ENCODE data around the gene ABCB7. TPM values are rescaled to one million over a fixed set of nuclear protein-coding genes. Genes with fewer than 3 reads are reported as not detected.
"Not testable (repeated sequence)": the region's sequence is repeated elsewhere in the genome, so short reads cannot be mapped to it uniquely, and the experiment has no call there.

The ABCB7 gene
- total RNA-seq, 2 donors from 2014 or later: 27.9 to 31.8 TPM

- Histone ChIP-seq H3K36me3 (no peaks in the 10 kb centered on the region), H3K27me3 (no peaks in the 10 kb centered on the region), H3K9me3 (no peaks in the 10 kb centered on the region), H3K27ac (no peak overlapping the region), H3K4me1 (no peaks in the 10 kb centered on the region), H3K9ac (ENCODE audit: low read depth in 2 of 2, low read length in 2 of 2) (no peak overlapping the region), H3K4me3 (no peak overlapping the region)
- intact Hi-C loops (cut with DNase I): no loop called here
- DNase-seq: no peak
- TF ChIP-seq, protein P1, sequence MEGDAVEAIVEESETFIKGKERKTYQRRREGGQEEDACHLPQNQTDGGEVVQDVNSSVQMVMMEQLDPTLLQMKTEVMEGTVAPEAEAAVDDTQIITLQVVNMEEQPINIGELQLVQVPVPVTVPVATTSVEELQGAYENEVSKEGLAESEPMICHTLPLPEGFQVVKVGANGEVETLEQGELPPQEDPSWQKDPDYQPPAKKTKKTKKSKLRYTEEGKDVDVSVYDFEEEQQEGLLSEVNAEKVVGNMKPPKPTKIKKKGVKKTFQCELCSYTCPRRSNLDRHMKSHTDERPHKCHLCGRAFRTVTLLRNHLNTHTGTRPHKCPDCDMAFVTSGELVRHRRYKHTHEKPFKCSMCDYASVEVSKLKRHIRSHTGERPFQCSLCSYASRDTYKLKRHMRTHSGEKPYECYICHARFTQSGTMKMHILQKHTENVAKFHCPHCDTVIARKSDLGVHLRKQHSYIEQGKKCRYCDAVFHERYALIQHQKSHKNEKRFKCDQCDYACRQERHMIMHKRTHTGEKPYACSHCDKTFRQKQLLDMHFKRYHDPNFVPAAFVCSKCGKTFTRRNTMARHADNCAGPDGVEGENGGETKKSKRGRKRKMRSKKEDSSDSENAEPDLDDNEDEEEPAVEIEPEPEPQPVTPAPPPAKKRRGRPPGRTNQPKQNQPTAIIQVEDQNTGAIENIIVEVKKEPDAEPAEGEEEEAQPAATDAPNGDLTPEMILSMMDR (IDR thresholded peaks at IDR 0.05): no peak
Observed at GRCh38 chrX:75132672-75133071, 23.4 kb downstream of the ABCB7 start.

GRCh38 chrX:75131973-75132627 lies 24.0 kb downstream of the ABCB7 start:
- Histone ChIP-seq H3K36me3 (no peaks in the 10 kb centered on the region), H3K4me3 (no peak overlapping the region), H3K9ac (ENCODE audit: low read depth in 2 of 2, low read length in 2 of 2) (no peak overlapping the region), H3K27me3 (no peaks in the 10 kb centered on the region), H3K27ac (no peak overlapping the region), H3K9me3 (no peaks in the 10 kb centered on the region), H3K4me1 (no peaks in the 10 kb centered on the region)
- intact Hi-C loops (cut with DNase I): no loop called here
- DNase-seq: no peak
- TF ChIP-seq, protein P1 (IDR thresholded peaks at IDR 0.05): no peak

GRCh38 chrX:75129069-75129468 lies 27.0 kb downstream of the ABCB7 start:
- H3K4me1 ChIP-seq; H3K9me3 ChIP-seq; intact Hi-C loops (cut with DNase I); H3K4me3 ChIP-seq; H3K27me3 ChIP-seq; H3K36me3 ChIP-seq; DNase-seq; H3K27ac ChIP-seq; H3K9ac ChIP-seq (ENCODE audit: low read depth in 2 of 2, low read length in 2 of 2): not testable (repeated sequence)

GRCh38 chrX:75118296-75118695 lies 37.8 kb downstream of the ABCB7 start:
- Histone ChIP-seq H3K4me3 (no peak overlapping the region), H3K27ac (no peak overlapping the region), H3K27me3 (no peaks in the 10 kb centered on the region), H3K9ac (ENCODE audit: low read depth in 2 of 2, low read length in 2 of 2) (no peak overlapping the region), H3K4me1 (no peaks in the 10 kb centered on the region), H3K36me3 (no peaks in the 10 kb centered on the region), H3K9me3 (no peaks in the 10 kb centered on the region)
- DNase-seq: no peak
- TF ChIP-seq, protein P1 (IDR thresholded peaks at IDR 0.05): no peak
- intact Hi-C loops (cut with DNase I): no loop called here

DNA sequence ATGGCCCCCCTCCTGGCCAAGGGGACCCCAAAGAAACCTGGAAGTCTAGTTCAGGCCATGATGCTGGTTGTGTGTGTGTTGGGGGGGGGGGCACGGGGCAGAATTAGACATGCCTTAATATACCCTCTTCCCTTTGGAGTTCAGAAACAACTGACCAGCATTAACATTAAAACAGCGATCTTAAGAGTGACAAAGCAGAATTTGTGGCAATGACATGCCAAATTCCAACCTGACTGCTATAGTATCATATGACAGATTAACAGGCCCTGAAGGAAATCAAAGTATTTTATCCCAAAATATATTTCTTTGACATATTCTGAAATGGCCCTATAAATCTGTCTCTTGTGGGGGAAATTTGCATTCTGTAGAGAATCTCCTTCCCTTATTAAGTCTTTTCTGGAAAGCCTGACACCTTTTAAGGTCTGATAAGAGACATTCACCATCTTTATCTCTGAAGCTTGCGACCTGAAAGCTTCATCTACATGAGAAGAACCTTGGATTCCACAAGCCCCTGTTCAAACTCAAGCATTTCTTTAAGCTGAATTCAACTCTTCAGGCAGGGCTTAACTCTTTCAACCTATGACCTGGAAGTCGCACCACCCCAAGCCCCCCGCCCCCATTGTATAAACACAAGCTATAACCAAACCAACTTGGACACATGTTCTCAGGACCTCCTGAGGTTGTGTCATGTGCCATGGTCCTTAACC lies 40.2 kb downstream of the ABCB7 start:
- intact Hi-C loops (cut with DNase I): no loop called here
- TF ChIP-seq, protein P1 (IDR thresholded peaks at IDR 0.05): no peak
- no peak overlapping the region for H3K9ac ChIP-seq (ENCODE audit: low read depth in 2 of 2, low read length in 2 of 2)
- no peak overlapping the region for H3K4me3 ChIP-seq
- H3K27me3 ChIP-seq: no peaks in the 10 kb centered on the region
- DNase-seq: no peak
- H3K27ac ChIP-seq: no peak overlapping the region
- H3K36me3 ChIP-seq: no peaks in the 10 kb centered on the region
- no peaks in the 10 kb centered on the region for H3K9me3 ChIP-seq
- H3K4me1 ChIP-seq: no peaks in the 10 kb centered on the region

GRCh38 chrX:75114638-75115037 lies 41.4 kb downstream of the ABCB7 start:
- Histone ChIP-seq H3K4me3 (no peak overlapping the region), H3K27me3 (no peaks in the 10 kb centered on the region), H3K9me3 (no peaks in the 10 kb centered on the region), H3K4me1 (no peaks in the 10 kb centered on the region), H3K36me3 (no peaks in the 10 kb centered on the region), H3K27ac (no peak overlapping the region), H3K9ac (ENCODE audit: low read depth in 2 of 2, low read length in 2 of 2) (no peak overlapping the region)
- no peak for DNase-seq
- TF ChIP-seq, protein P1 (IDR thresholded peaks at IDR 0.05): no peak
- intact Hi-C loops (cut with DNase I): no loop called here

All from colonic mucosa (tissue), 4 donors.